ENCODE data around the gene CLEC3A.
A peak's percentile ranks its signal among the peaks of the same experiment; 100 is the strongest.
"Not testable (repeated sequence)": the region's sequence is repeated elsewhere in the genome, so short reads cannot be mapped to it uniquely, and the experiment has no call there.

The CLEC3A gene

GRCh38 chr16:78034530-78034929 lies 12.2 kb downstream of the CLEC3A start:
- DNase-seq (ENCODE audit: low spot score) = no peak

- no peak for DNase-seq (ENCODE audit: low spot score)
Observed at GRCh38 chr16:78035012-78035411, 12.7 kb downstream of the CLEC3A start.

DNA sequence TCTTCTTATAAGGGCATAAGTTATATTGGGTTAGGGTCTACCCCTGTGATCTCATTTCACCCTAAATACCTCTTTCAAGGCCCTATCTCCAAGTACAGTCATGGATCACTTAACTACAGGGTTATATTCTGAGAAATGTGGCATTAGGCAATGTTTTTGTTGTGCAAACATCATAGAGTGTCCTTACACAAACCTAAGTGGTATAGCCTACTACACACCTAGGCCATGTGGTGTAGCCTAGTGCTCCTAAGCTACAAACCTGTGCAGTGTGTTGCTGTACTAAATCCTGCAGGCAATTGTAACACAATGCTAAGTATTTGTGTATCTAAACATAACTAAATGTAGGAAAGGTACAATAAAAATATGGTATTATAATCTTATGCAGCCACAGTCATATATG lies 18.0 kb downstream of the CLEC3A start:
- DNase-seq (ENCODE audit: low spot score) = no peak

DNA sequence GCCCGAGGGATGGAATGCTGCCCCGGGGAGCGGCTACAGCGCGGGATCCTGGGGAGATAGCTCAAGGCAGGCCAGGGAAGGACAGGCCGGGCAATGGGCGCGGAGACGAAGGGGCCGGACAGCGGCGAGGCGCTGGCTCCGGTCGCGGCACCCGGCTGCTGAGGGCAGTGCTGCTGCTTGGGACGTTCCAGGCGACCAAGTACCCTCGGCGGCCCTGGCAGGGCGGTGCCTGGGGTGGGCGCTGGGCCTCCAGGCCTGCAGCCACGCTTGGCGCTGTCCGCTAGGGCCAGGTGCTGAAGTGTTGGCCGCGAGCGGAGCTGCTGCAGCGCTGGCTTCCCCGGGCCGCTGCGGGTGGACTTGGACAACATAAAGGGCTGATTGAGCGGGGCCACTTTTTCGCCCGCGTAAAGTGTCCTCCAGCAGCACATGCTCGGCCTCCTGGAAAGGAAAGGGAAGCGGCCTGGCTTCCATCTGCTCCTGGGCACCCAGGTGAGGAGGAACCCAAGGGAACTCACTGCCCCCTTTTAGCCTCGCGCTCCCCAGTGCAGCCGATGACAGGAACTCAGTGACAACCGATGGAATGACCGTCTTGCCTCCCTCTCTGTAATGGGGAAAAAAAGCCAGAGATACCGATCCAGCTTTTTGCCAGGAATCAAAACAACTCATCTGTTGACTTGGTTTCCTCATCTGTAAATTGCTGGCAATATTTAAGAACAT lies 23.7 kb downstream of the CLEC3A start:
- DNase-seq (ENCODE audit: low spot score) = peak; percentile 29

GRCh38 chr16:78048319-78048718 lies 26.0 kb downstream of the CLEC3A start:
- DNase-seq (ENCODE audit: low spot score) = no peak

- no peak for DNase-seq (ENCODE audit: low spot score)
Observed at GRCh38 chr16:78050734-78051400, 28.5 kb downstream of the CLEC3A start.

- no peak for DNase-seq (ENCODE audit: low spot score)
Observed at GRCh38 chr16:78057803-78058564, 35.6 kb downstream of the CLEC3A start.

- not testable (repeated sequence) for DNase-seq (ENCODE audit: low spot score)
Observed at GRCh38 chr16:78059806-78060205, 37.5 kb downstream of the CLEC3A start.

GRCh38 chr16:78060295-78060694 lies 37.9 kb downstream of the CLEC3A start:
- DNase-seq (ENCODE audit: low spot score) = no peak

- no peak for DNase-seq (ENCODE audit: low spot score)
Observed at GRCh38 chr16:78060809-78061208, 38.5 kb downstream of the CLEC3A start.

DNA sequence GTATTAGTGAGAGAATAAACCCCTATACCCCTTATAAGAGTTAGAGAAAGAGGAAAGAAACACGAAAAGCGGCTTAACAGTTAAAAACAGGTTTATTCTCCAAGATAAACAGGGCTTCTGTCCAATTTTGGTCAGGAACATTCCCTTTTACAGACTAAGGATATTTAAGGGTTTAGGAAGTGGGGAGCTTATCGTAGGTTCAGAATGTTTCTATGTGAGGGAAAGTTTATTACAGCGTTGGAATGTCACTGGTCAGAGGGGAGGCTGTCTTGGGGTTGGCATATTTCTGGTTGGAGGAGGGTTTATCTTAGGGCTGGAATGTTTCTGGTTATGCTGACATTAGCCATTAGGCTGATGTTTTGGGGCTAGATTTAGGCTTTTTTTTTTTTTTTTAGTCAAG lies 43.0 kb downstream of the CLEC3A start:
- no peak for DNase-seq (ENCODE audit: low spot score)

- no peak for DNase-seq (ENCODE audit: low spot score)
Observed at GRCh38 chr16:78069913-78070312, 47.6 kb downstream of the CLEC3A start.

- DNase-seq (ENCODE audit: low spot score) = no peak
Observed at GRCh38 chr16:78072275-78072674, 49.9 kb downstream of the CLEC3A start.

DNA sequence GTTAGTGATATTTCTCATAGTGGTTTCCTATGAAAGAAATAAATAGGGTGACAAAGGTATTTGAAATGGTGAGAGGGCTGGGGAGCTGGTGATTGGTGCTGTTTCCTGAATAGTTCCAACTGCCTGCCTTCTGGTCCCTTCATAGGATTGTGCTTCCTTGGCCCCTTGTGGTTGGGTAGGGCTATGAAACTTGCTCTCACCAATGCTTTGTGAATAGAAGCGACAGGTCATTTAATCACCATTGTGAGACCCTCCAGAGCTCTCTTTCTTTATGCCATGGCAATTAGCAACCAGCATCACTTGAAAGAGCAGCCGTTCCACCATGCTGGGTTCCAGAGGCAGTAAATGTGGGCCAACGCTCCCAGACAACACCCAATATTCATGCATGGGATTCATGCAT lies 53.5 kb downstream of the CLEC3A start:
- no peak for DNase-seq (ENCODE audit: low spot score)

DNA sequence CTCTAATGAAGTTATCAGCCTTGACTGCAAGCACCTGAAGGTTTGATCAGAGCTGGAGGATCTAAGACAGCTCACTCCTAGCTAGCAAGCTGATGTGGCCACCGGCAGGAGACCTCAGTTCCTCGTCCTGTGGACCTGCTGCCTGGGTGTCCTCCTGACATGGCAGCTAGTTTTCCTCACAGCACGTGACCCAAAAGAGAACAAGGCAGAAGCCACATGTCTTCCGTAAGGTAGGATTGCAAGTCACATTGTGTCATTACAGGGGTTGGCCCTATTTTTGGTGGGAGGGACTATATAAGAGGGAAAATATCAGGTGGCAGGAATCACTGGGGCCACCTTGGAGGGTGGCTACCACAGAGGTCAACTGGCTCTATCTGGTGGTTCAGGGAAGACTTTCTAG lies 59.0 kb downstream of the CLEC3A start:
- no peak for DNase-seq (ENCODE audit: low spot score)

Data from putamen (tissue), 1 donor.